ENCODE measurements around the gene SERPINE2.

DNA sequence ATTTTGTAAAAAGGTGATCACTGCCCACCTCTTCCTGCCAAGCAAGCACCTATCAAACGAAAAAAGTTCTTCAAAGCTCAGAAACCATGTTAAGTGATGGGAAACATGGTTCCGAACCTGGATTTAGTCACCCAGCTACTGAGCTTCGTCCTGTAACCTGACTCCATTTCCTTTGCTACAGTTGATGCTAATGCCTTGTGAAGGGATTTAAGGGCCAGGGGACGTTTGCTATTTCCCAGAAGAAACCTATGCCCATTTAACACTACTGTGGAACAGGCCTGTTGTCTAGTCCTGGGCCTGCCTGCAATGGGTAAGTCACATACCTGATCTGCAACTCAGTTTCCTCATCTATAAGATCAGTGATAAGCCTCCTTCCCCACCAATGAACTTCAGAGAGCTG, 14.8 kb downstream of the SERPINE2 start:
- TF ChIP-seq, protein P1, sequence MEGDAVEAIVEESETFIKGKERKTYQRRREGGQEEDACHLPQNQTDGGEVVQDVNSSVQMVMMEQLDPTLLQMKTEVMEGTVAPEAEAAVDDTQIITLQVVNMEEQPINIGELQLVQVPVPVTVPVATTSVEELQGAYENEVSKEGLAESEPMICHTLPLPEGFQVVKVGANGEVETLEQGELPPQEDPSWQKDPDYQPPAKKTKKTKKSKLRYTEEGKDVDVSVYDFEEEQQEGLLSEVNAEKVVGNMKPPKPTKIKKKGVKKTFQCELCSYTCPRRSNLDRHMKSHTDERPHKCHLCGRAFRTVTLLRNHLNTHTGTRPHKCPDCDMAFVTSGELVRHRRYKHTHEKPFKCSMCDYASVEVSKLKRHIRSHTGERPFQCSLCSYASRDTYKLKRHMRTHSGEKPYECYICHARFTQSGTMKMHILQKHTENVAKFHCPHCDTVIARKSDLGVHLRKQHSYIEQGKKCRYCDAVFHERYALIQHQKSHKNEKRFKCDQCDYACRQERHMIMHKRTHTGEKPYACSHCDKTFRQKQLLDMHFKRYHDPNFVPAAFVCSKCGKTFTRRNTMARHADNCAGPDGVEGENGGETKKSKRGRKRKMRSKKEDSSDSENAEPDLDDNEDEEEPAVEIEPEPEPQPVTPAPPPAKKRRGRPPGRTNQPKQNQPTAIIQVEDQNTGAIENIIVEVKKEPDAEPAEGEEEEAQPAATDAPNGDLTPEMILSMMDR (IDR thresholded peaks at IDR 0.05) = no peak
- TF ChIP-seq POLR2AphosphoS5 (IDR thresholded peaks at IDR 0.05) = no peak

Measured in upper lobe of left lung (tissue), 4 donors.